HepG2 (cell line): Measurements from ENCODE around the gene CALCB. TPM values are rescaled to one million over a fixed set of nuclear protein-coding genes. Genes with fewer than 3 reads are reported as not detected.

Experiments
- CHCHD3 ChIP-seq: sonication (generic); formaldehyde crosslinking; IDR thresholded peaks from 2 replicates; pipeline ENCODE4 v1.8.0; 2022; ENCODE audit warnings: mild to moderate bottlenecking, missing genetic modification reagents, moderate library complexity
- FOXK2 ChIP-seq: fragments of 450-650 bp; IDR thresholded peaks from 2 replicates; pipeline ENCODE4 v1.6.1; 2016
- GABPB1 ChIP-seq: IDR thresholded peaks from 2 replicates; pipeline ENCODE4 v1.6.1; 2016; ENCODE audit warnings: mild to moderate bottlenecking, missing genetic modification reagents, moderate library complexity, missing compliant biosample characterization
- HIVEP1 ChIP-seq: sonication (generic); formaldehyde crosslinking; IDR thresholded peaks from 2 replicates; pipeline ENCODE4 v1.4.0; 2020; ENCODE audit warnings: mild to moderate bottlenecking, missing genetic modification reagents
- MXD3 ChIP-seq: IDR thresholded peaks from 2 replicates; pipeline ENCODE4 v1.6.1; 2016; ENCODE audit warnings: mild to moderate bottlenecking, missing biosample characterization, missing genetic modification reagents
- NFAT5 ChIP-seq: sonication (generic); formaldehyde crosslinking; IDR thresholded peaks from 2 replicates; pipeline ENCODE4 v1.4.0; 2020; ENCODE audit warnings: missing genetic modification reagents
- PRDM15 ChIP-seq: sonication (generic); formaldehyde crosslinking; IDR thresholded peaks from 2 replicates; pipeline ENCODE4 v1.4.0; 2020; ENCODE audit warnings: missing genetic modification reagents
- ZNF318 ChIP-seq: sonication (generic); formaldehyde crosslinking; IDR thresholded peaks from 2 replicates; pipeline ENCODE4 v1.4.0; 2020; ENCODE audit warnings: mild to moderate bottlenecking, missing genetic modification reagents
- ZNF841 ChIP-seq: sonication (generic); formaldehyde crosslinking; IDR thresholded peaks from 2 replicates; pipeline ENCODE4 v1.8.1; 2023; ENCODE audit warnings: missing genetic modification reagents, borderline replicate concordance
- polyA plus RNA-seq, 8 experiments: library from polyadenylated mRNA; depleted of rRNA in 3 of 8; stranded (reverse) in 7 of 8; unstranded in 1 of 8; fragments of >200 nt; fragmentation: Illumina TruSeq in 4 of 8; extraction: Trizol in 4 of 8; gene quantifications; 2 replicates each; pipeline versions ENCODE4 v1.2.1 to v1.2.3, GENCODE V29; 2011 to 2016; ENCODE audit warnings: low read depth in 4 of 8, missing spikeins in 1 of 8, mixed read lengths in 1 of 8; ENCODE audit not compliant: insufficient read depth in 1 of 8
- total RNA-seq, 5 experiments: library from RNA; depleted of rRNA; stranded (reverse); fragments of >200 nt; fragmentation: Illumina TruSeq; extraction: Trizol; gene quantifications; 2 replicates each; pipeline ENCODE4 v1.2.3, GENCODE V29; 2016; ENCODE audit warnings: low read depth in 1 of 5

The CALCB gene
- total and polyA plus RNA-seq, 2 of the 13 experiments (the other 11 are each of a cell fraction or from before 2014, with no cell fraction given) = not detected

DNA sequence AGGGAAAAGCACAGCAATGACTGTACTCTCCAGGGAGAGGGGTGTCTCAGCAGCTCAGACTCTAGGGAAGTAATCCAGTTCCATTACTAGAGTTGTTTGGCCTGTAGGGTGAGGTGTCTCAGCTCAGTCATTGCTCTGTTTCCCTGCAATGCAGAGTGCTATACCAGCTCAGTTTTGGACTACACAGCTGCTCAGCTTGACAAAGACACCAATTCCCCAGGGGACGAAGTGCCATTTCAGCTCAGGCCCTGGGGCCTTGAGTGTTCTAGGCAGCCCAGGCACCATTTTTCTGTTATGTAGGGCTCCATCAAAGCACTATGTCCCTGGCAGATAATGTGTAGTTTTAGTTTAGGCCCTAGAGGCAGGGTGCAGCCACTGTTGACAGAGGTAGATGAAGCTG, 18.2 kb downstream of the CALCB start (continued):
- TF ChIP-seq ZNF318 (no peak), PRDM15 (CRISPR knock-in tag) (no peak), HIVEP1 (CRISPR knock-in tag) (no peak), GABPB1 (CRISPR knock-in tag) (no peak), FOXK2 (no peak), NFAT5 (CRISPR knock-in tag) (no peak), MXD3 (no peak), ZNF841 (no peak), CHCHD3 (CRISPR knock-in tag) (no peak)
